ENCODE measurements around the gene TMEM205.
A peak's percentile ranks its signal among the peaks of the same experiment; 100 is the strongest.

Gene TMEM205

GRCh38 chr19:11345122-11345803 lies 805 bp downstream of the TMEM205 start:
- H3K4me3 ChIP-seq (ENCODE audit: low read depth, low read length): peak overlapping the region; percentile 83
- TF ChIP-seq, protein P1, sequence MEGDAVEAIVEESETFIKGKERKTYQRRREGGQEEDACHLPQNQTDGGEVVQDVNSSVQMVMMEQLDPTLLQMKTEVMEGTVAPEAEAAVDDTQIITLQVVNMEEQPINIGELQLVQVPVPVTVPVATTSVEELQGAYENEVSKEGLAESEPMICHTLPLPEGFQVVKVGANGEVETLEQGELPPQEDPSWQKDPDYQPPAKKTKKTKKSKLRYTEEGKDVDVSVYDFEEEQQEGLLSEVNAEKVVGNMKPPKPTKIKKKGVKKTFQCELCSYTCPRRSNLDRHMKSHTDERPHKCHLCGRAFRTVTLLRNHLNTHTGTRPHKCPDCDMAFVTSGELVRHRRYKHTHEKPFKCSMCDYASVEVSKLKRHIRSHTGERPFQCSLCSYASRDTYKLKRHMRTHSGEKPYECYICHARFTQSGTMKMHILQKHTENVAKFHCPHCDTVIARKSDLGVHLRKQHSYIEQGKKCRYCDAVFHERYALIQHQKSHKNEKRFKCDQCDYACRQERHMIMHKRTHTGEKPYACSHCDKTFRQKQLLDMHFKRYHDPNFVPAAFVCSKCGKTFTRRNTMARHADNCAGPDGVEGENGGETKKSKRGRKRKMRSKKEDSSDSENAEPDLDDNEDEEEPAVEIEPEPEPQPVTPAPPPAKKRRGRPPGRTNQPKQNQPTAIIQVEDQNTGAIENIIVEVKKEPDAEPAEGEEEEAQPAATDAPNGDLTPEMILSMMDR (IDR thresholded peaks at IDR 0.05; ENCODE audit: low read depth, low read length): no peak

GRCh38 chr19:11342429-11342828 lies 3.6 kb downstream of the TMEM205 start:
- TF ChIP-seq, protein P1 (IDR thresholded peaks at IDR 0.05; ENCODE audit: low read depth, low read length): no peak
- H3K4me3 ChIP-seq (ENCODE audit: low read depth, low read length): no peak overlapping the region

DNA sequence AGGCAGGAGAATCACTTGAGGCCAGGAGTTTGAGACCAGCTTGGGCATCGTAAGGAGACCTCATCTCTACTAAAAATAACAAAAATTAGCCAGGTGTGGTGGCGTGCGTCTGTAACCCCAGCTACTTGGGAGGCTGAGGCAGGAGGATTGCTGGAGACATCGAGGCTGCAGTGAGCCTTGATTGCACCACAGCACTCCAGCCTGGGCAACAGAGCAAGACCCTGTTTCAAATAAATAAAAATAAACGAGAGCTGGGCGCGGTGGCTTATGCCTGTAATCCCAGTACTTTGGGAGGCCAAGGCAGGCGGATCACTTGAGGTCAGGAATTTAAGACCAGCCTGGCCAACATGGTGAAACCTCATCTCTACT lies 6.0 kb downstream of the TMEM205 start:
- H3K4me3 ChIP-seq (ENCODE audit: low read depth, low read length): peak overlapping the region; percentile 72; the same call in 1 of the 2 replicates

DNA sequence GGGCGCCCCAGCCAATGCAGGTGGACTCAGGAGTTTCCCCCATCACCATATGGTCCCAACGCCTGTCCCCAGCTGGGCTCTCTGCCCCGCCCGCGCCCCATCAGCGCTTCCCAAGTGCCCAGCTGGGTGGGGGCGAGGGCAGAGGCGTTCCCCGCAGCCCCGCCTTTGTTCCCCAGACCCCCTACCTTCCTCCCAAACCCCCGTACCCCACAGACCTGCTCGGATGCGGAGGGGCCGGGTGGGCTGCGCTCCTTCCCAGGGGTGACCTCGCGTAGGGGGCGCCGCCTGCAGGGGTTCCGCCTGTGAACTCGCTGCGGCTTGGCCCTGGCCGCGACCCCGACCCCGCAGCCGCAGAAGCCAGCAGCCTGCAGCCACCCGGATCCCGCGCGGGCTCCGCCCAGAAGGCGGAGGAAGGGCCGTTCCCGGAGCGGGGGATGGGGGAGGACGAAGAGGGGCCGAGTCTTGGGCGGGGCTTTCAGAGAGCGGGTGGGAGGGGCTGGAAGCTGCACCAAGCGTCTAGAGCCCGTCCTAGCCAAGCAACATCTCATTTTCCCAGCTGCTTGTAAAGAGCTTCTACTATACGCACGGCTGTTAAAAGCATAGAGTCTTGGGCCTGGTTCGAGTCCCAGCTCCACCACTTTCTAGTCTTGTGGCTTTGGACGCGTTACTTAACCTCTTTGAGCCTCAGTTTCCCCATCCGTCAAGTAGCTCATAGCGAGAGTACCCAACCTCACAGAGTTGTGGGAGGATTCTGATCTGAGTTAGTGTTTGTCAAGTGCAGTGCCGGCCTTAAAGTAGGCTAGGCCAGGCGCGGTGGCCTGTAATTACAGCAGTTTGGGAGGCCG lies 6.6 kb downstream of the TMEM205 start, which contains the start of gene RAB3D:
TSS of gene RAB3D (minus strand) at position 404 of the 845 bp plus-strand sequence. CDS start 2,258 bp downstream, outside the sequence.
- TF ChIP-seq, protein P1 (IDR thresholded peaks at IDR 0.05; ENCODE audit: low read depth, low read length): no peak
- H3K4me3 ChIP-seq (ENCODE audit: low read depth, low read length): peak within 1 kb of the TSS; percentile 72

GRCh38 chr19:11338569-11339253 lies 7.4 kb downstream of the TMEM205 start:
- TF ChIP-seq, protein P1 (IDR thresholded peaks at IDR 0.05; ENCODE audit: low read depth, low read length): no peak
- H3K4me3 ChIP-seq (ENCODE audit: low read depth, low read length): peak overlapping the region; percentile 72

DNA sequence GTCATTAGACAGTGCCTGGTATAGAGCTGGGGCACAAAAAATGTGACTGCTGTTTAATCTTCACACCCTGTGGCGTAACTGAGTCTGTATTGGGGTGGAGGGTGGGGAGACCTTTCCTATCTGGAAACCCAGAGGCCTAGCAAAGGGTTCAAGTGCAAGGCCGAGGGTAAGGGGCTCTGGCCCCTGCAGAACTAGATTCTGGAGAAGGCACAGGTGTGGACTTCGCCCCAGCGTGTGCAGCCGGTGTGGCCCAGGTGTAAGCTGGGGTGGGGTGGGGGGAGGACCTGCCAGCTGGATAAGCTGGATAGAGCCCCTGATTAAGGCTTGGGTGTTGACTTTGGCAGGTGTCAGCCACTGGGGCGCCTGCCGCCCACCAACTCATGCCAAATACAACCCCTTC lies 7.9 kb downstream of the TMEM205 start:
- H3K4me3 ChIP-seq (ENCODE audit: low read depth, low read length): no peak overlapping the region
- TF ChIP-seq, protein P1 (IDR thresholded peaks at IDR 0.05; ENCODE audit: low read depth, low read length): no peak

DNA sequence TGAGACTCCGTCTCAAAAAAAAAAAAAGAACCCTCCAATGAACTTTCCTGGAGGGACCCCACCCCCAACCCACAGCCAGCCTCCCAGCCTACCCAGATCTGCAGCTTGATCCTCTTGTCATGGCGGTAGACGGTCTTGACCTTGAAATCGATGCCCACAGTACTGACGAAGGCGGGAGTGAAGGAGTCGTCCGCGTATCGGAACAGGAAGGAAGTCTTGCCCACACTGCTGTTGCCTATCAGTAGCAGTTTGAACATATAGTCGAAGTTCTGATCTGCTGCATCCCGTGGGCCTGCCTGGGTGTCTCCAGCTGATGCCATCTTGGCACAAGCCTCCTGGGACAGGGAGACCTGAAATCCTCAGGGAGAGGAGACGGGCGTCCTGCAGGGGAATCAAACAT lies 9.0 kb downstream of the TMEM205 start:
- TF ChIP-seq, protein P1 (IDR thresholded peaks at IDR 0.05; ENCODE audit: low read depth, low read length): no peak
- H3K4me3 ChIP-seq (ENCODE audit: low read depth, low read length): no peak overlapping the region

Data from WI38 (cell line).